ENCODE data around the gene IGF2. TPM values are rescaled to one million over a fixed set of nuclear protein-coding genes. Genes with fewer than 3 reads are reported as not detected.

IGF2 gene
- total and polyA plus RNA-seq, 10 of the 15 experiments (the other 5 are each of a cell fraction or from before 2014, with no cell fraction given) = 0.41 TPM; not detected in 9

DNA sequence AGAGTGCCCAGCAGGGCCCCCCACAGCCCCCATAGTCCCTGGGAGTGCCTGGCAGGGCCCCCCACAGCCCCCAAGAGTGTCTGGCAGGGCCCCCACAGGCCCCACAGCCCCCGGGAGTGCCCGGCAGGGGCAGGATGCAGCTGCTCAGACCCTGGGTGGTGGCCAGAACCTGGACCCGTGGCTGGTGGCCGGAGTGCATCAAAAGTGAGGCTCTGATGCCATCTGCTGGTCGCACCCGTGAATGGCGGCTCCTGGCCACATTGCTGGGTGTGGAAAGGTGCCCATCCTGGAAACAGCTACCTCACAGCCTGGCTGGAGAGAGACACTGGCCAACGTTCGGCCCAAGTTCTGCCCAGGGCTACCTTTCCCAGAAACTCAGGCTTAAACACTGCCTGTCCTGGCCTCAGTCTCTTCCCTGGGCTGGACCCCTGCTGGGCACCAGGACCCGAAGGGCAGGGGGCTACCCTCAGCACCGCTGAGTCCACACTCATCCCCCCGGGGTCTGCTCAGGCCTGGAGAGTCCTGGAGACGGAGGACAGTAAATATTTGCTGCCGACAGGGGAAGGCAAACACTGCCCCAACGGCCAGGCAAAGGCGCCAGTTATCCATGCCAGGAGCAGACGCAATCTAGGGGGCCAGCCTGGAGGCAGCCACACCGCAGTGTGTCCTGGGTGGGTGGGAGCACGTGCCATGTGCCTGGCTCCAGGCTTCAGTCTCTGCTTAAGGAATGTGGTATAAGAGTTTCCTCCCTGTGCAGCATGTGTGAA is 17.4 kb upstream of the IGF2 start:
- Histone ChIP-seq H3K27ac (ENCODE audit: control insufficient read depth, insufficient read depth) (no peak overlapping the region), H3K27me3 (replicated peaks in 1 of 2; ENCODE audit: control insufficient read depth in 2 of 2, insufficient read depth in 2 of 2, low read length in 1 of 2) (no peaks in the 10 kb centered on the region), H4K20me1 (ENCODE audit: control insufficient read depth, insufficient read depth) (no peaks in the 10 kb centered on the region), H3K79me2 (ENCODE audit: control insufficient read depth, insufficient read depth, low read length) (no peaks in the 10 kb centered on the region), H3K36me3 (ENCODE audit: control insufficient read depth in 2 of 2, insufficient read depth in 2 of 2, low read length in 1 of 2) (no peaks in the 10 kb centered on the region), H3K9ac (ENCODE audit: control insufficient read depth, insufficient read depth, low read length) (no peak overlapping the region), H3K4me1 (ENCODE audit: control insufficient read depth, insufficient read depth, low read length) (no peaks in the 10 kb centered on the region), H3K9me3 (replicated peaks; ENCODE audit: control insufficient read depth, insufficient read depth, low read length) (no peaks in the 10 kb centered on the region), H3K4me3 (no peak overlapping the region), H3K4me2 (ENCODE audit: control insufficient read depth, insufficient read depth) (no peak overlapping the region), H2AFZ (ENCODE audit: control insufficient read depth, low read depth, low read length) (no peak overlapping the region)
- peak; percentile 85 for ATAC-seq
- WGBS (ENCODE audit: insufficient coverage, insufficient replicate concordance, low lambda C conversion rate, missing lambda C conversion rate) = 28% methylated on average over 19 of the region's 19 CpGs
- BruUV-seq (replicated peaks) = no TSS peak
- in situ Hi-C loops (cut with MboI) = no loop called here
- intact Hi-C loops (cut with micrococcal nuclease; ENCODE audit: unreplicated experiment) = no loop called here
- ChIA-PET RAD21 (ENCODE audit: unreplicated experiment) (no interaction called here), CTCF (interaction anchor here (0.6 to 1.6 kb wide), 4 partner anchors 154 to 517 kb away, joined by 3 to 5 read pairs (median 4); no protein-coding TSS in a partner anchor), POLR2A (no interaction called here), SMC1A (ENCODE audit: uncharacterized antibody, unreplicated experiment) (no interaction called here)
- peak; percentile 66 for TF ChIP-seq SMC3 (IDR thresholded peaks at IDR 0.05; ENCODE audit: borderline replicate concordance, low read length)
- TF ChIP-seq, protein P1, sequence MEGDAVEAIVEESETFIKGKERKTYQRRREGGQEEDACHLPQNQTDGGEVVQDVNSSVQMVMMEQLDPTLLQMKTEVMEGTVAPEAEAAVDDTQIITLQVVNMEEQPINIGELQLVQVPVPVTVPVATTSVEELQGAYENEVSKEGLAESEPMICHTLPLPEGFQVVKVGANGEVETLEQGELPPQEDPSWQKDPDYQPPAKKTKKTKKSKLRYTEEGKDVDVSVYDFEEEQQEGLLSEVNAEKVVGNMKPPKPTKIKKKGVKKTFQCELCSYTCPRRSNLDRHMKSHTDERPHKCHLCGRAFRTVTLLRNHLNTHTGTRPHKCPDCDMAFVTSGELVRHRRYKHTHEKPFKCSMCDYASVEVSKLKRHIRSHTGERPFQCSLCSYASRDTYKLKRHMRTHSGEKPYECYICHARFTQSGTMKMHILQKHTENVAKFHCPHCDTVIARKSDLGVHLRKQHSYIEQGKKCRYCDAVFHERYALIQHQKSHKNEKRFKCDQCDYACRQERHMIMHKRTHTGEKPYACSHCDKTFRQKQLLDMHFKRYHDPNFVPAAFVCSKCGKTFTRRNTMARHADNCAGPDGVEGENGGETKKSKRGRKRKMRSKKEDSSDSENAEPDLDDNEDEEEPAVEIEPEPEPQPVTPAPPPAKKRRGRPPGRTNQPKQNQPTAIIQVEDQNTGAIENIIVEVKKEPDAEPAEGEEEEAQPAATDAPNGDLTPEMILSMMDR (IDR thresholded peaks at IDR 0.05 in 2 of 3, conservative IDR thresholded peaks at IDR 0.05 in 1 of 3; ENCODE audit: control insufficient read depth in 2 of 3, extremely low read depth in 1 of 3, insufficient read depth in 1 of 3, low read depth in 3 of 3, low read length in 3 of 3) = peak; percentile 69 to 77 (median 75)
- TF ChIP-seq NFIC (IDR thresholded peaks at IDR 0.05; ENCODE audit: low read depth, low read length) = no peak
- TF ChIP-seq, protein P2, sequence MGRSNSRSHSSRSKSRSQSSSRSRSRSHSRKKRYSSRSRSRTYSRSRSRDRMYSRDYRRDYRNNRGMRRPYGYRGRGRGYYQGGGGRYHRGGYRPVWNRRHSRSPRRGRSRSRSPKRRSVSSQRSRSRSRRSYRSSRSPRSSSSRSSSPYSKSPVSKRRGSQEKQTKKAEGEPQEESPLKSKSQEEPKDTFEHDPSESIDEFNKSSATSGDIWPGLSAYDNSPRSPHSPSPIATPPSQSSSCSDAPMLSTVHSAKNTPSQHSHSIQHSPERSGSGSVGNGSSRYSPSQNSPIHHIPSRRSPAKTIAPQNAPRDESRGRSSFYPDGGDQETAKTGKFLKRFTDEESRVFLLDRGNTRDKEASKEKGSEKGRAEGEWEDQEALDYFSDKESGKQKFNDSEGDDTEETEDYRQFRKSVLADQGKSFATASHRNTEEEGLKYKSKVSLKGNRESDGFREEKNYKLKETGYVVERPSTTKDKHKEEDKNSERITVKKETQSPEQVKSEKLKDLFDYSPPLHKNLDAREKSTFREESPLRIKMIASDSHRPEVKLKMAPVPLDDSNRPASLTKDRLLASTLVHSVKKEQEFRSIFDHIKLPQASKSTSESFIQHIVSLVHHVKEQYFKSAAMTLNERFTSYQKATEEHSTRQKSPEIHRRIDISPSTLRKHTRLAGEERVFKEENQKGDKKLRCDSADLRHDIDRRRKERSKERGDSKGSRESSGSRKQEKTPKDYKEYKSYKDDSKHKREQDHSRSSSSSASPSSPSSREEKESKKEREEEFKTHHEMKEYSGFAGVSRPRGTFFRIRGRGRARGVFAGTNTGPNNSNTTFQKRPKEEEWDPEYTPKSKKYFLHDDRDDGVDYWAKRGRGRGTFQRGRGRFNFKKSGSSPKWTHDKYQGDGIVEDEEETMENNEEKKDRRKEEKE (IDR thresholded peaks at IDR 0.05) = no peak
- peak; percentile 55; the same call in 1 of the 2 replicates for TF ChIP-seq YY1 (IDR thresholded peaks at IDR 0.05; ENCODE audit: low read depth, low read length)
- TF ChIP-seq RAD21 (IDR thresholded peaks at IDR 0.05; ENCODE audit: insufficient read depth, low read depth, low read length) = peak; percentile 49
- DNase-seq (ENCODE audit: low read depth, low spot score) = no peak
- FAIRE-seq = peak; percentile 71

All from GM12878 (cell line).